Esophagus (tissue), 2 donors: ENCODE measurements around the gene TMED7. TPM values are rescaled to one million over a fixed set of nuclear protein-coding genes. Genes with fewer than 3 reads are reported as not detected.

Source experiments
- polyA plus RNA-seq, 2 donors: library from polyadenylated mRNA; stranded (reverse); fragments of 200-250 nt; gene quantifications; one replicate each; pipeline ENCODE4 v1.2.3, GENCODE V29; 2013
- donor health status: healthy with polysubstance abuse.
- donor health status: Bipolar disorder and iron deficiency.

TMED7 gene
- polyA plus RNA-seq, 2 donors, result 11.7 to 20.6 TPM

Other genes starting within 250 kb of the TMED7 start
- 1 to 10 TPM; 4.6 to 6.8 TPM for gene FEM1C, start 81.3 kb downstream of the TMED7 start, polyA plus RNA-seq
- gene TICAM2, start 23.6 kb downstream of the TMED7 start, polyA plus RNA-seq, result 1 to 10 TPM in 1 of 2 donors, under 1 TPM in 1; 0.69 to 1.0 TPM
- gene CDO1, start 190.6 kb upstream of the TMED7 start, polyA plus RNA-seq, result 1 to 10 TPM in 1 of 2 donors, under 1 TPM in 1; 0.41 to 1.5 TPM
- 10 to 100 TPM; 15.3 to 19.5 TPM for gene ATG12, start 215.5 kb upstream of the TMED7 start, polyA plus RNA-seq
- gene AP3S1, start 215.9 kb upstream of the TMED7 start, polyA plus RNA-seq, result 10 to 100 TPM; 60.5 to 79.4 TPM